AG08395 (cell line): ENCODE measurements around the gene GINS1.

Experiments used
- DNase-seq: peaks from one replicate; pipeline ENCODE4 v3.0.0; 2012; ENCODE audit warnings: mixed read lengths, low spot score

The GINS1 gene

GRCh38 chr20:25494506-25495188 is 87.2 kb downstream of the GINS1 start:
- DNase-seq, result no peak

- no peak for DNase-seq
Observed at GRCh38 chr20:25495189-25495824, 87.8 kb downstream of the GINS1 start.

- DNase-seq, result no peak
Observed at GRCh38 chr20:25496165-25496967, 88.9 kb downstream of the GINS1 start.

GRCh38 chr20:25496968-25497401 is 89.5 kb downstream of the GINS1 start:
- DNase-seq, result no peak

- DNase-seq, result no peak
Observed at GRCh38 chr20:25497586-25498279, 90.3 kb downstream of the GINS1 start.
